Lung (tissue), 12 donors: ENCODE data around the gene SMARCE1. TPM values are rescaled to one million over a fixed set of nuclear protein-coding genes. Genes with fewer than 3 reads are reported as not detected.

Experiments
- ATAC-seq: fragments of 200-7000 bp; cut with Tn5 transposase; one replicate; pipeline ENCODE4 v1.9.1; 2020; ENCODE audit warnings: moderate number of reproducible peaks; ENCODE audit not compliant: insufficient read depth, low FRiP score
- DNase-seq, 3 donors: peaks; one replicate each; pipeline ENCODE4 v3.0.0-alpha.2; 2013 to 2017
- H3K27ac ChIP-seq, 2 donors: one replicate each; pipeline ENCODE4 v1.5.1; 2013; ENCODE audit warnings: mild to moderate bottlenecking in 2 of 2, moderate library complexity in 2 of 2, control low read depth in 1 of 2, inconsistent platforms in 1 of 2, low read depth in 1 of 2, low read length in 1 of 2
- H3K27me3 ChIP-seq, 3 donors: one replicate each; pipeline ENCODE4 v1.5.1; 2013; ENCODE audit warnings: low read length in 2 of 3; ENCODE audit not compliant: control insufficient read depth in 3 of 3, insufficient read depth in 3 of 3
- H3K36me3 ChIP-seq, 4 donors: one replicate each; pipeline ENCODE4 v1.5.1; 2013; ENCODE audit warnings: low read length in 4 of 4, mild to moderate bottlenecking in 1 of 4, moderate library complexity in 1 of 4; ENCODE audit not compliant: control insufficient read depth in 4 of 4, insufficient read depth in 4 of 4
- H3K4me1 ChIP-seq, 5 donors: one replicate each; pipeline ENCODE4 v1.5.1; 2013; ENCODE audit warnings: low read length in 5 of 5, mild to moderate bottlenecking in 2 of 5, moderate library complexity in 1 of 5; ENCODE audit not compliant: control insufficient read depth in 5 of 5, insufficient read depth in 5 of 5
- H3K4me3 ChIP-seq: one replicate; pipeline ENCODE4 v1.5.1; 2013; ENCODE audit warnings: mild to moderate bottlenecking, control low read depth, moderate library complexity
- H3K9ac ChIP-seq, 2 donors: one replicate each; pipeline ENCODE4 v1.5.1; 2013; ENCODE audit warnings: low read length in 2 of 2, control low read depth in 1 of 2; ENCODE audit not compliant: insufficient read depth in 1 of 2
- H3K9me3 ChIP-seq, 4 donors: one replicate each; pipeline ENCODE4 v1.5.1; 2013; ENCODE audit warnings: low read length in 3 of 4, mild to moderate bottlenecking in 1 of 4, moderate library complexity in 1 of 4; ENCODE audit not compliant: control insufficient read depth in 4 of 4, insufficient read depth in 3 of 4
- WGBS, 2 donors: extraction: QIAGEN DNeasy Blood & Tissue Kit; methylation state at CpG; one replicate each; pipeline ENCODE4 v1.1.7; 2013; 5-methylcytosine and 5-hydroxymethylcytosine counted together
- polyA plus RNA-seq, 2 donors: library from polyadenylated mRNA; stranded (reverse); fragments of 200-250 nt; gene quantifications; one replicate each; pipeline ENCODE4 v1.2.1, GENCODE V29; 2013
- total RNA-seq, 2 donors: library from RNA; depleted of rRNA in 1 of 2; stranded (reverse); fragments of >200 nt in 1 of 2; gene quantifications; one replicate each; pipeline ENCODE4 v1.2.1, GENCODE V29; 2014 to 2021
- TF ChIP-seq, protein P1 (sequence below): IDR thresholded peaks from 2 replicates; pipeline ENCODE4 v1.5.1; 2012; ENCODE audit warnings: mild to moderate bottlenecking; ENCODE audit errors: control extremely low read depth, extremely low read depth
- donor health status: control.
- donor health status: control.
- donor health status: Bipolar disorder and iron deficiency.
- donor health status: healthy.
- donor health status: DM: yes; HTN: yes; CAD: no.

The SMARCE1 gene
- total and polyA plus RNA-seq, 4 donors = 55.2 to 137 (median 67.3) TPM

DNA sequence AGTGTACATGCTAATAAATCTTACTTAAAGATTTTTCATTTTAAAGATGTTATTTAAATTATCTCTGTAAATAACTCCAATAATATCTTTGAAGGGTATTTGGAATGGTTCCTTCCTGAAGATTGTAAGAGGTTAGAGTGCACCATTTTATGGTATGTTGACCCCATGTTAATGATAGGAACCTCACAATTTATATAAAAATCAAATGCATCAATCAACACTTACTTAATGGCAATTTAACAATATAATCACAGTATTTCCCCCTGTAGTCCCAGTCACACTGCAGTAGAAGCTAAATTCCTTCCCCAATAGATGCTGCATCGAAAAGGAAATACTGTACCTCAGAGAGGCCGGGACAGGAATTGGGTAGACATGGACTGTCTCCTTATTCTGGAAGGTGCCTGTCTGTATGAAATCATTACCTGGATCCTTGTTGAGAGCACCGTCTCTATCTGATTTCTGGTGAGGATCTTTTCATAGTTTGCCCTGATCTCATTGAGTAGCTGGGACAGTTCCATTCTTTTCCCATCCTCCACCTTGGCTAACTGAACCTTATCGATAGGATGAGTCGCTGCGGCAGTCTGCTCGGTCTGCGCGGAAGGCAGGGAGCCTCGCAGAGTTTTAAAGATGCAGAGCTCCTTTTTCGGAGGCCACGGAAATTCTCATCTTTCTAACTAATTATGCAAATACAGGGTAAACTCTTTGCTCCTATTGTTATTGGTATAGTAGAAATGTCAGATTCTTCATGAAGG, 17.1 kb upstream of the SMARCE1 start, which contains the start of gene KRT222:
Gene KRT222, minus strand, starts transcription at position 596 of the 752 bp plus-strand sequence. Its CDS starts 78 bp downstream, at position 518.
- H3K9me3 ChIP-seq = no peaks in the 10 kb centered on the region
- no peak for ATAC-seq
- no peaks in the 10 kb centered on the region for H3K4me1 ChIP-seq
- peak within 1 kb of the TSS in 1 of 2 donors; percentile 53 for H3K9ac ChIP-seq
- TF ChIP-seq, protein P1, sequence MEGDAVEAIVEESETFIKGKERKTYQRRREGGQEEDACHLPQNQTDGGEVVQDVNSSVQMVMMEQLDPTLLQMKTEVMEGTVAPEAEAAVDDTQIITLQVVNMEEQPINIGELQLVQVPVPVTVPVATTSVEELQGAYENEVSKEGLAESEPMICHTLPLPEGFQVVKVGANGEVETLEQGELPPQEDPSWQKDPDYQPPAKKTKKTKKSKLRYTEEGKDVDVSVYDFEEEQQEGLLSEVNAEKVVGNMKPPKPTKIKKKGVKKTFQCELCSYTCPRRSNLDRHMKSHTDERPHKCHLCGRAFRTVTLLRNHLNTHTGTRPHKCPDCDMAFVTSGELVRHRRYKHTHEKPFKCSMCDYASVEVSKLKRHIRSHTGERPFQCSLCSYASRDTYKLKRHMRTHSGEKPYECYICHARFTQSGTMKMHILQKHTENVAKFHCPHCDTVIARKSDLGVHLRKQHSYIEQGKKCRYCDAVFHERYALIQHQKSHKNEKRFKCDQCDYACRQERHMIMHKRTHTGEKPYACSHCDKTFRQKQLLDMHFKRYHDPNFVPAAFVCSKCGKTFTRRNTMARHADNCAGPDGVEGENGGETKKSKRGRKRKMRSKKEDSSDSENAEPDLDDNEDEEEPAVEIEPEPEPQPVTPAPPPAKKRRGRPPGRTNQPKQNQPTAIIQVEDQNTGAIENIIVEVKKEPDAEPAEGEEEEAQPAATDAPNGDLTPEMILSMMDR = no peak
- peaks cover 0 to 13% (median 5%) of the 10 kb centered on the region in 3 donors for H3K27me3 ChIP-seq
- 13 to 22% methylated on average over 12 of the region's 12 CpGs for WGBS, 2 donors
- no peak for DNase-seq
- H3K4me3 ChIP-seq = no peak within 1 kb of the TSS
- no peak within 1 kb of the TSS for H3K27ac ChIP-seq
- no peaks in the 10 kb centered on the region for H3K36me3 ChIP-seq

DNA sequence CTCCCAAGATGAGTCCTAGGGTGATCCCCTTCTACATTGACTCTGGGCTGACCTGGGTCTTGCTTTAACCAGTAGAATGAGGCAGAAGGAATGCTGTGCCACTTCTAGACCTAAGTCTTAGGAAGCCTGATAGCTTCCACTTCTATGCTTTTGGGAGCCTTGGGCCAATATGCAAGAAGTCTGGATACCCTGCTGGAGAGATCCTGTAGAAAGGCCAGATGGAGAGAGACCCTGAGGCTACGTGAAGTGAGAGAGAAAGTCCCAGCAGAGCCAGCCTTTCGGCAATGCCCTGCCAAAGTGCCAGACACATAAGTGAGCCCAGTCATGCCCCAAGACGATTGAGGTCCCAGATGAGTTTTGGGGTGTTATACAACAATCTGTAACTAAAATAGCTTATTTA, 15.6 kb upstream of the SMARCE1 start:
- H3K9ac ChIP-seq = no peak overlapping the region
- ATAC-seq = no peak
- no peak overlapping the region for H3K27ac ChIP-seq

DNA sequence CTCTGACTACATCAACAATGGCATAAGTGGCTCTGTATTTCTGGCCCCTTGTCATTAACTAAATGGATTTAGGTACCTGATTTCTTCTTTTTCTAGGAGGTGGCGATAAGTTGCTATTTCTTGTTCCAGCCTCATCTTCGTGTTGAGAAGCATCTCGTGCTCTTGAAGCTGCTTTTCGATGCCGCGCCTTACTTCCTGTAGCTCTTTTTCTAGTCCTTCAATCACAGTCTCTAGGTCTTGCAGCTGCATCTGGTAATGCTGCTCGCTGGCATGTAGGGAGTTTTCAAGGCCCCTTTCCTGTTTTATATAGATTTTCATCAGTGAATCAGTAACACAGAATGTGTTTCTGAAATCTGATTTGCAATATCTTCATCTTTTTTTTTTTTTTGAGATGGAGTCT, 12.3 kb upstream of the SMARCE1 start:
- WGBS, 2 donors = 79 to 85% methylated on average over 7 of the region's 7 CpGs
- Histone ChIP-seq H3K9ac (no peak overlapping the region), H3K9me3 (no peaks in the 10 kb centered on the region), H3K36me3 (no peaks in the 10 kb centered on the region), H3K4me1 (no peaks in the 10 kb centered on the region), H3K27ac (no peak overlapping the region), H3K4me3 (no peak overlapping the region), H3K27me3 (peaks cover 0 to 8% (median 3%) of the 10 kb centered on the region in 3 donors)
- ATAC-seq (no peak), DNase-seq (no peak)
- TF ChIP-seq, protein P1 = no peak

More for the DNA sequence above, 15.6 kb upstream of the SMARCE1 start:
- DNase-seq = no peak
- Histone ChIP-seq H3K27me3 (peaks cover 0 to 12% (median 5%) of the 10 kb centered on the region in 3 donors), H3K4me3 (no peak overlapping the region), H3K36me3 (no peaks in the 10 kb centered on the region), H3K9me3 (no peaks in the 10 kb centered on the region), H3K4me1 (no peaks in the 10 kb centered on the region)
- WGBS, 2 donors = 84 to 91% methylated on average over 3 of the region's 3 CpGs
- TF ChIP-seq, protein P1 = no peak

DNA sequence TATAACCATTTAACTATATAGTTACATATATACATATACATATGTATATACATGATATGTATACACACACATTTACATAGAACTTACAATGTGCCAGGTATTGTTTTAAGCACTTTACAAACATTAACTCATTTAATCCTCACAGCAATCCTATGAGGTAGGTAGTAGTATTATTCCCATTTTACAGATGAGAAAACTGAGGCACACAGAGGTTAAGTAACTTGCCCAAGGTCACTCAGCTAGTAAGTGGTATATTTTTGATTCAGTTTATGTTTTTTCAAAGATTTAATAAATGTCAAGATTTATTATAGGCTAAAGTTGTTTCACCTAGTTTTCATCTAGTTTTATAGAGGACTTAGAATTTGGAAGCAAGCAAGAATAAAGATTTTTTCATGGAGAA, 10.8 kb upstream of the SMARCE1 start:
- Histone ChIP-seq H3K27me3 (peaks cover 0 to 3% (median 3%) of the 10 kb centered on the region in 3 donors), H3K9ac (no peak overlapping the region), H3K4me1 (no peaks in the 10 kb centered on the region), H3K27ac (no peak overlapping the region), H3K4me3 (no peak overlapping the region), H3K36me3 (no peaks in the 10 kb centered on the region), H3K9me3 (no peaks in the 10 kb centered on the region)
- ATAC-seq = no peak
- DNase-seq = no peak
- TF ChIP-seq, protein P1 = no peak
